Skin of body (tissue), 2 donors: ENCODE data around the gene SH3BGRL3. TPM values are rescaled to one million over a fixed set of nuclear protein-coding genes. Genes with fewer than 3 reads are reported as not detected.
A peak's percentile ranks its signal among the peaks of the same experiment; 100 is the strongest.

Experiments
- DNase-seq: peaks from one replicate; lab custom pipeline; 2025; lab: John Stamatoyannopoulos, UW
- total RNA-seq: library from RNA; depleted of rRNA; stranded (reverse); fragments of >200 nt; gene quantifications from one replicate; pipeline ENCODE4 v1.2.3, GENCODE V29; 2014

Gene SH3BGRL3
- total RNA-seq, 1 donor from 2014 or later: 16.0 TPM

DNA sequence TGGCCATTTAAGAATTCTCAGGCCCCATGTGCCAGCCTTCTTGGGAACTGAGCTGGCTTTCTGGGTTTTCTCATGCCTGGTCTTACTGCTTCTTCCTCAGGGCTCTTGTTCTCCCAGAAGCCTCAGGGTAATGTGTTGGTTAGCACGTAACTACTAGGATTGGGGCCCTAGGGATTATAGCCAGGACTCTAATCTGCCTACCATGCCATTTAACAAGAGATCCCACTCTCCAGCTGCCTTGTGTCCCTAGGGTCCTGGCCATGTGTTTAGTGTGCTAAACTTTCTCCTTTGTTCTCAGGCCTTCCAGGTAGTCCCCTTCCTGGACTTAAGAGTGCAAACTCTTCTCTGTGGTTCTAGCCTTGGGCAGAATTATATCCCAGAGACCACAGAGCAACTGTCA, 2.2 kb upstream of the SH3BGRL3 start:
- no peak for DNase-seq

DNA sequence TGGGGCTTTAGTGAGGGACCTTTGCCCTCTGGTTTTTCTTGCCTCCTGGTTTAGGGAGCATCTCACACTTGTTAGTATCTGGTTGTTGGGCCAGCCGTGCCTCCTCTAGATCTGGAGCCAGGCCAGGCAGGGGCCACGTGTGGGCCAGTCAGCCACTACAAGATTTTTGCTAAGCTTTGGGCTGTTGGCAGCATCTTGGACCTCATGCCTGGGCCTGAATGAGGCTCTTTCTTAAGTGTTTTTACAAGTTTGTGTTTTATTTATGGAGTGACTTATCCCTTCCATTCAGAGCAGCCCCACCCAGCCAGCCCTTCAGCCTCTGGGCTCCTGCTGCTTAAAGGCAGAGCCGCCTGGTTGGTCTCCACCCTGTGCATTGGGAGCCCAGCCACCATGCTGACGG, 1.6 kb upstream of the SH3BGRL3 start:
- DNase-seq: no peak

DNA sequence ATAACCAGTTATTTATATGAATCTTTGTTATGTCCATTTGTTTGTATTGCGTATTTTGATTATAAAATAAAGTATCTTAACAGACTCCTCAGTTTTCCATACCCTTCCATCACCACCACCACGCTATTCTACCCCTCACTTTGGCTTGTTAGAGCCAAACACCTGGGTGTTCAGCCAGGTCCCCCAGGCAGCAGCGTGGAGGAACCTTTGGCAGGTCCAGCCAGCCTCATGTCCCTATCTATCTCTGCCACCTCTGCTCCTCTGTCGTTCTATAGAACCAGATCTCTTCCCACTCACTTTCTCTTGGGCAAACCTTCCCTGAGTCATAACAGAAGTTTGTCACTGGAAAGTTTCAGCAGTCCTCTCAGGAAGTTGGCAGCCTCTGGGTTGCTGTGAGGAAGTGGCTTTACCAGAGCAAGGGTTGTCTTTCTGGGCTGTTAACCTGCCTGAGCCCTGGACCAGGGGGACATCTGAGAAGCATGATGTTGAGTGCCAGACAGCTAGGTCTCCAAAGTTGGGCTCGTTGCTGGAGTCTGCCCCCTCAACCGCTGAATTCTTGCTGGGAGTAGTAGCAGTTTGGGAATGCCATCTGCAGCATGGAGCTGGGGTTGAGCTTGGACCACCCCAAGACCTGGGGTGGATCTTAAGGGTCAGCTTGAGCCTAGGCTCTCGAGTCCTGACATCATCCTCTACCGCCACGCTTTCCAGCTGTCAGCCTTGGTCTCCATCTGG, 996 bp upstream of the SH3BGRL3 start:
- peak; percentile 25 for DNase-seq

DNA sequence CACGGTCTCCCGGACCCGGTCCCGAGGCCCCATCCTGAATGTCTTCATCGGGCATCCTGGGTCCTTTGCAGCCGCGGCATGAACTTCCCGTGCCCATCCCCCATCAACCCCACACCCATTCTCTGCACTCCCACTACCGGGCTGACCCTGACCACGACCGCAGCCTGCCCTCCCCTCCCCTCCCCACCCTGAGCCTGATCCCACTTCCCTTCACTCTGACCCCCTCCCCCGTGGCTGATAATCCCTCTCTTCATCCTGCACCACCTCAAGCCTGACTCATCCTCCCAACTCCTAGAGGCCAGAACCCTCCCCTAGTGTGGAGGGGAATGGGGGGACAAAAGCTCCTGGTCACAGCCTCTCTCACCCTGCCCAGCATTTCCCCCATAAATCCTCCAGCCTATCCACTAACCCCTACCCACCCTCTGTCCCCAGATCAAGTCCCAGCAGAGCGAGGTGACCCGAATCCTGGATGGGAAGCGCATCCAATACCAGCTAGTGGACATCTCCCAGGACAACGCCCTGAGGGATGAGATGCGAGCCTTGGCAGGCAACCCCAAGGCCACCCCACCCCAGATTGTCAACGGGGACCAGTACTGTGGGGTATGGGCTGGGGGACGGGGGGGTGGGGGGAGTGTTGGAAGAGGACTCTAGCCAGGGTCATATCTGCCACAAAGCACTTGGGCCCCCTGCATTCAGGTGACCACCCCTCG, 602 bp downstream of the SH3BGRL3 start:
- no peak for DNase-seq

DNA sequence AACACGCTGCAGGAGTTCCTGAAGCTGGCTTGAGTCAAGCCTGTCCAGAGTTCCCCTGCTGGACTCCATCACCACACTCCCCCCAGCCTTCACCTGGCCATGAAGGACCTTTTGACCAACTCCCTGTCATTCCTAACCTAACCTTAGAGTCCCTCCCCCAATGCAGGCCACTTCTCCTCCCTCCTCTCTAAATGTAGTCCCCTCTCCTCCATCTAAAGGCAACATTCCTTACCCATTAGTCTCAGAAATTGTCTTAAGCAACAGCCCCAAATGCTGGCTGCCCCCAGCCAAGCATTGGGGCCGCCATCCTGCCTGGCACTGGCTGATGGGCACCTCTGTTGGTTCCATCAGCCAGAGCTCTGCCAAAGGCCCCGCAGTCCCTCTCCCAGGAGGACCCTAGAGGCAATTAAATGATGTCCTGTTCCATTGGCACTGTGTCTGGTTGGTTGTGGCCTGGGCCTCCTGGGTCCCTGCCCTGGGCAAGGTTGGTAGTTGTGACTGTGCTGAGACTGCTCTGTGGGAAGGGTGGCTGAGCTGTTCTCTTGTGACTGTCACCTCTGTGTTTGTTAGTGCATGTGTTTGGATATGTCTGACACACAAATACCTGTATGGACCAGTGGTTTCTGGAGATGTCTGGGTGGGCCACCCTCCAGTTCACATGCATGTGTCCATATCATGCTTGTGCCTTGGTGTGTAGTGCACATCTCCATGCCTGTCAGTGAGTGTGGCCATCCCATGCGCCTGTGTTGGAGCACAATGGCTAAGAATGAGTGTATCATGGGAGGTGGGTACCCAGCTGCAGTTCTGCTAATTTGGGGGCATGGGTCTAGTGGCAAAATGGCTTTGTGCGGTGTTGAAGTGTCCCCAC, 1.4 kb downstream of the SH3BGRL3 start:
- DNase-seq: no peak

DNA sequence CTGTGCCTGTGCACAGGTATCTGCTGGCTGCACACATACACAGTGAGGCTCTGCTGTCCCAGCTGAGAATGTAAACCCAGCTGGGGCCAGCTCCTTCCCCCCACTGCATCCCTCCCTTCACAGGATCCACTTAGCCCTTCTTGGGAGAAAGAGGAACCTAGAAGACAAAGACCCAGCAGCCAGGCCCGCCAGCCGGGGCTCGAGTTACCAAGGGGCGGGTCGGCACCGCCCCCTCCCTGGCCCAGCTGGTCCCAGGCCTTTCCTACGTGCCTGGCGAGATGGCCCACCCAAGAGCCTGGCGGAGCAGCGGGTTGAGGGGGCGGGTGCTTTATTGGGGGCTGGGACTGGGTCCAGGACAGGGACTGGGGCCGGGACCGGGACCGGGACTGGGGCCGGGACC, 2.1 kb downstream of the SH3BGRL3 start:
- DNase-seq: peak; percentile 38

DNA sequence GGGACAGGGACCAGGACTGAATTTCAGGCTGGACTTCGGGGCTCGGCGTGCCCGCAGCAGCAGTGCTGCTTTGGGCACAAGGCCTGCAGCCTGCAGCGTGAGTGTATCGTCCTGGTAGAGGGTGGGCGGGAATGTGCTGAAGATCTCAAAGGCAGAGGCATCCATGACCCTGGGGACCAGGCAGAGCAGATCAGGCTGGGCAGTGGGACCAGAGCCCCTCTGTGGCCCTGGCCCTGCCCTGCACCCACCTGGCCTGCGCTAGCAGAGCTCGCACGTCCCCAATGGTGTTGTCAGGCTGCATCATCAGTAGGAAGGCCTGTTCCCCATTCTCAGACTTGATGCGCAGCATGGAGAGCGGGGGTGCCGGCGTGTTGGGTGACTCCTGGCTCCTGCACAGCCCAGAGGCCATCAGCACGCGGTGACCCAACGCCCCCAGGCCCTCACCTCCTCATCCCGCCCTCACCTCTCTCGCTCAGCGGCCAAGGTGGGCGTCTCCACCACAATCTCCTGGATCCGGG, 2.6 kb downstream of the SH3BGRL3 start:
- DNase-seq: no peak

DNA sequence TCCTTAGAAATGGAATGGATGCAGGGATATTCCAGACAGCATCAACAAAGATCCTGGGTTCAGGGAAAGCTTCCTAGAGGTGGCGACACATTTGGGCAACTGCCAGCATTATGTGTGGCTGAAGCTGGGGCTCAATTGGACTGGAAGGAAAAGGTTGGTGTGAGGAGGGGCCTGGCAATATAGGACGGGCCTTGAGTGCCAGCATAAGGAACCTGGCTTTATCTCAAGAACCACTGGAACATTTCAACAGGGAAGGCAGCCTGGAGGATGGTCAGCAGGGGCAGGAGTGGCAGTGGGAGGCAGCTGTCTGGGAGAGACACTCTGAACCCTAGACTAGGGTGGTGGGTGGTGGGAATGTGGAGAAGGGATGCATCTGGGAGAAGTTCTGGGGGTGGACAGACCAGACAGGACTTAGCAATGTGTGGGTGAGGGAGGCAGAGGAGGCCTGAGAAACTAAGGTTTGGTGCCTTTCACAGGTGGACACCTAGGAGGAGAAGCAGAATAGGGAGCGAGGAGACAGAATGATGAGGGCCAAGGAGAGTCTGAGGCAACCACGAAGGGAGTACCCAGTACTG, 3.5 kb downstream of the SH3BGRL3 start:
- DNase-seq: no peak

DNA sequence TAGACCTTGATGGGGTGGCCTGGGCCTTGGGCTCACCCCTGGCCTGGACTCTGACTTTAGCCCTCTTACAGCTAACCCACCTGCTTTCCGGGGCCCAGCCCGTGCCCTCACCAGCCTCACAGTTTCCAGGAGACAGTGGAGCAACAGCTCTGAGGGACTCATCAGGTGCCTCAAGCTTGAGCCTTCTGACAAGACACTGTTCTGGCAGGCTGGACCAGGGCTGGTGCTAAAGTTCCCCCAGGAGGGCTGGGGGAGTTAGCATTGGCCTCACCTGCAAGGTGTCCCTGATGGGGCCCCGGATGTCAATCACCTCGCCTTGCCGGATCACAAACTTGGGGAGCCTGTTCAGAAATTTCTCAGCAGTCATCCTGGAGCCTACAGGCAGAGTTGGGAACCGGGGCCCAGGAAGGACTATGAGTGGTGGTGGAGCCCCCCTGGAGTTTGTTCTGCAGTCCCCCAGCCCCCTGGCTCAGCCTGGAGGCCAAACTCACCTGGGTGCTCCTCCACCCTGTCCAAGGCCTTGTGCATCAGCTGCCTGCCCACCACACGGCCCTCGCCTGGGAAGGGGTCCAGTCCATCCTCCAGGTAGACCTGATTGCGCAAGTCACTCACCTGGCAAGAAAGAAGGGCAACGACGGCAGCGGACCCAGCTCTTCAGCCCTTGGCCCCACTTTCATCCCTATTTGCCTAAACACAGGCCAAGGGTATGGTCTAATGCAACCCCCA, 4.1 kb downstream of the SH3BGRL3 start:
- DNase-seq: no peak

DNA sequence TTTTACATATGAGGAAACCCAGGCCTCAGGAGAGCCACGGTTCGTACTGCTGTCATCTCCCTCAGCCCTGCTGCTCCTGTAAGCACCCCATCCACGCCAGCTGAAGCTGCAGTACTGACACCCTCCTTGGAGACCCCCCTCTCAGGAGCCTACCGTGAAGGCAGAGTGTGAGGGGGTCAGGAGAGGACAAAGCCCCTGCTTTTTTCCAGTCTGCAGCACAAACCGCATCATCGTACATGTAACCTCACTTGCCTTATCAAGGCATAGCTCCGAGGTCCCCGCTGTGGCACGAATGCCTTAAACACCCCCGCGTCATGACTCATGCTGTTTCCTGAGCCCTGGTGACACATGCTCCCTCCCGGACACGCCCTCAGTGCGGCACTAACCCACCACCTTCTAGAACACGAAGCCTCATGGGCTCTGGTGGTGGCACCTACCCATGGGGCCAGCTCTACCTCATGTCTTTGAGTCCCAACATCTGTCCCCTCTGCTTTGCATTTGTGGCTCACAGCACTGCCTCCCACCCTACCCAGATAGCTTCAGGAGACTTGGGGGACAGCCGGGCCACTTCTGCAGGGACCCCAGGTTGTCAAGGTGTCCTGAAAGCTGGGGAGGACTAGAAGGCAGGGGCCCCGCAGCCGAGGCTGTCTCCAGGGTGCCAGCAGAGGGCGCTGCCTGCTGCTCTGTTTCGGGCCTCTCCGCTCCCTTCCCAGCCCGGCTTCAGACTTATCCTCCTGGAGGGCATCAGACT, 4.9 kb downstream of the SH3BGRL3 start:
- no peak for DNase-seq

DNA sequence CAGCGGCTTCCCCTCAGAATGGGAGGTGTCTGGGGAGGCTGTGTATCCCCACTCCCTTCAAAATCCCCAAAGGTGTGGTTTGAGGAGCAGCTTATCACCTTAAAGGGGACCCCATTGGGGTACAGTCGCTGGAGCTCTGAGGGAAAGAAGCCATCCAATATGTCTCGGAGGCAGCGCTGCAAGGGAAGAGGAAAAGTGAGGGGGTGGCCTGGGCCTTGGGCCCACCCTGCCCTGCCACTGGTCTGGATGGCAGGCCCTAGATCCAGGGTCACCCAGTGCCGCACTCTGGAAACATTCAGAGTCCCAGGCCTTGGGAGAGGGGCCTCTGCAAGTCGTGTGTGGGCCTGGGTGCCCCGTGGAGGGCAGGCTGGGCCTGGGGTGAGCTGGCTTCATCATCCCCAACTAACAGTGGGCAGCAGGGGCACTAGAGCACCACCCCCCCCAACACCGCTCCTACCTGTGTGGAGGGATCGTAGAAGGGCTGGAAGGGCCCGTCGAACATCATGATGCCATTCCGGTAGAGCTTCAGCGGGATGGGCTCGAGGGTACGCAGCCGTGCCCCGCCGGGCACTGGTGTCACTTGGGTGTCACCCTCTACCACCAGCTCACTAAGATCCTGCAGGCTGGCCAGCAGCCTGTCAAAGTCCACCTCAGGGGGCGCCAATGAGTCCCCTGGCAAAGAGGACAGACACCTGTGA, 5.6 kb downstream of the SH3BGRL3 start:
- DNase-seq: no peak

DNA sequence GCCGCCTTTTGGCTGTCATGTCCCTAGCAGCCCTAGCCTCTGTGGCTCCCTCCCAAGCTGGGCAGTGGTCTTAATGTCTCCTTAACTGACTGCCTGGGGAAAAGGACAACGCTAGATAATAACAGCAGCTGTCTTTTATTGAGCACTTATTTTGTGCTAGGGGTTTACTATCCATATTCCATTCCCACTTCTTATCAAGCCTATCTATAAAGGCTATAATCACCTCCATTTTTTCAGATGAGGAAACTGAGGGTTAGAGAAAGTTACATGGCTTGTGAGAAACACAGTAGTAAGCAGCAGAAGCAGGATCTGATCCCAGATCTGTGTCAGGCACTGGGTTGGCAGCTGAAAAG, 6.2 kb downstream of the SH3BGRL3 start:
- DNase-seq: no peak

DNA sequence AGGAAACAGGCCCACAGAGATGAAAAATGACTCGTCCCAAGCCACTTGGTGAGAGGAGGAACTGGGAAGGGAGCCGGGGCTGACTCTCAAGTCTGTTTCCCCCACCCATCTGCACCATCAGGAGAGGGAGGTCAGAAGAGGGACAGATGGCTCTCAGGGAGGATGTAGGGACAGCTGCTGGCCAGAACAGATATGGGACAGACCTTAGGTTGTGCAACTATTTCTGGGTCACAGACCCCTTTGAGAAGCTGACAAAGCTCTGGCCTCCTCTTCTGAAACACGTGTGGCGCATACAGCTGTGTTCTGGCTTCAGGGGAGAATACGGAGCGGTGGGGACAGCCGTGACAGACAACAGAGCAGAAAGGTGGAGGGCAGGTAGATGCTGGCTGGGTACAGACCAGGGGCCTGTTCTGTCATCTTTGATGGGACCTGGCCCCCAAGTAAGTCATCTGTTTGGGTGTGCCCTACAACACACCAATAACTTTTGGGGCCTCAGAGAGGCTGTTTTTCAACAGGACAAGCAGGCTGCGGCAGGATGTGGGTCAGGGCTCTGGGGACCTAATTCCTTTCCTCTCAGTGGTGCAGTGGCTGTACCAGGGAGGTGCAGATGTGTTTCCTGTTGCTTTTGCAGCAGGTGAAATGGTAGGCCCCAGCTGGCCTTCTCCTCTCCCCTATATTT, 7.3 kb downstream of the SH3BGRL3 start:
- DNase-seq: no peak

DNA sequence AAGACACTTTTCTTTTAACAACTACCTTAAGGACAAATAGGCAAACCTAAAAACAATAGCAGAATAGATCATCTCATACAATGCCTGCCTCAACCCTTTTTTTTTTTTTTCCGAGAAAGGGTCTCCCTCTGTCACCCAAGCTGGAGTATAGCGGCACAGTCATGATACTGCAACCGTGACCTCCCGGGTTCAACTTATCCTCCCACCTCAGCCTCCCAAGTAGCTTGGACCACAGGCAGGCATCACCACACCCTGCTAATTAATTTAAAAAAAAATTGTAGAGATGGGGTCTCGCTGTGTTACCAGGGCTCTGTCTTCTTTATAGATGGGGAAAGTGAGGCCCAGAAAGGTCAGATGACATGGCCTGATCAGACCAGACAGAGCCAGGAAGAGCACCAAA, 7.9 kb downstream of the SH3BGRL3 start:
- no peak for DNase-seq

DNA sequence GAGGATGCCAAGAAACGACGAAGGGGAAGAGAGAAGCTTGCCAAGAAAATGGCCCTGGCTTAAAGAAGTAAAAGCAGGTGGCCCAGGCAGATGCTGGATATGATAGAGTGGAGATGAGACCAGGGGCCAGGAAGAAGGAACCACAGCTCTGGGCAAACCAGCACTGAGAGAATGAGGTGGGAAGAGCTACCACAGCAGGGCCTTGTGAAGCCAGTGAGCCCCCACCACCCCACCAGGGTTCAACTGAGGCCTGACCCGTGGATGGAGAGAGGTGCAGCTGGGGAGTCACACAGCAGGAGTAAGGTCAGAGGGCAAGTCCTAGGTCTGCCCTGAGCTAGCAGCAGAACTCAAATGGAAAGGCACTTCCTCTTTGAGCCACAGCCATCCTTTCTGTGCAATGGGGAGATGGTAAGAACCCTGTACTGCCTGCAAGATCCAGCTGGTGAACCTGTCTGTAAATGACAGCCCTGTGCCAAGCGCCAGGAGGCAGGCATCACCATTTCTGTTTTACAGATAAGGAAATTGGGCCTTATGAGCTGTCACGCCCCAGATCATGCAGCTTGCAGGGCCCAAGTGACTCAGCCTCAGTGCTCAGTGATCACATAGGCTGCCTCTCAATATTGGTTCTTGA, 8.5 kb downstream of the SH3BGRL3 start:
- DNase-seq: no peak

DNA sequence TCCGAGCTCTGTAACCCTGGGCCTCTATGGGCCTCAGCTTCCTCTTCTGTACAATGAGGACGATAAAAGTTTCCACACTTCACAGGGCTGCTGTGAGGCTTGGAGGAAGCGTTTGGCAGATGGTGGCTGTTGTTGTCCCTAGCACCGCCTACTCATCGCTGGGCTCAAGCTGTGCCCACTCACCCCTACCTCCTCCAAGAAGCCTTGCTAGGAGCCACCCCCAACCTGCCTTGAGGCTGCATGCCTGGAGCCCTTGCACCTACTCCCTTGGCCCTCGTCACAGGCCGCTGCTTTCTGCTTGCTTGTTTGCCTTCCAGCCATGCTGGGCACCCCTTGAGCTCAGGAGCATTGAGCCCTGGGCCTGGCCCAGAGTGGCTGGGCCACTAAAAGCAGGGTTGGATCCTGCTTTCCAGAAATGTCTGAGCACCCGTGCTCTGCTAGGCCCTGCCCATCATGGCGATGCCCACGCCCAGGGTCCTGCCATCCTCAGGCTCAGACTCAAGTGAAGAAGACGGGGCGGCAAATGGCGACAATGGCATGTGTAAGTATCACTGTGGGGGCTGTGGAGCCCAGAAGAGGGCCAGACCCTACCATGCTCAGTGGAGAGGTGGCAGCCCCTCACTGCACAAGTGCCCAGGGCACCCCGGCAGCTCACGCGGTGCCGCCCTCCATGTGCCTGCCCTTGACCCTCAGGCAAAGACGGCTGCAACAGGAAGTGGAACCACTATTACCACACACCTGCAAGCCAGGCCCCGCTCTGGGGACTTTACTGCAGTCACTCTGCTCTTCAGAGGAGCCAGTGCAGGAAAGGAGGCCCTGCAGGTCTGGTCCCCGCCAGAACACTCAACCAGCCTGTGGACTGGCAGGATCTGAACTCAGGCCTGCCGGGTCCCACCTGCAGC, 9.5 kb downstream of the SH3BGRL3 start:
- DNase-seq: no peak

DNA sequence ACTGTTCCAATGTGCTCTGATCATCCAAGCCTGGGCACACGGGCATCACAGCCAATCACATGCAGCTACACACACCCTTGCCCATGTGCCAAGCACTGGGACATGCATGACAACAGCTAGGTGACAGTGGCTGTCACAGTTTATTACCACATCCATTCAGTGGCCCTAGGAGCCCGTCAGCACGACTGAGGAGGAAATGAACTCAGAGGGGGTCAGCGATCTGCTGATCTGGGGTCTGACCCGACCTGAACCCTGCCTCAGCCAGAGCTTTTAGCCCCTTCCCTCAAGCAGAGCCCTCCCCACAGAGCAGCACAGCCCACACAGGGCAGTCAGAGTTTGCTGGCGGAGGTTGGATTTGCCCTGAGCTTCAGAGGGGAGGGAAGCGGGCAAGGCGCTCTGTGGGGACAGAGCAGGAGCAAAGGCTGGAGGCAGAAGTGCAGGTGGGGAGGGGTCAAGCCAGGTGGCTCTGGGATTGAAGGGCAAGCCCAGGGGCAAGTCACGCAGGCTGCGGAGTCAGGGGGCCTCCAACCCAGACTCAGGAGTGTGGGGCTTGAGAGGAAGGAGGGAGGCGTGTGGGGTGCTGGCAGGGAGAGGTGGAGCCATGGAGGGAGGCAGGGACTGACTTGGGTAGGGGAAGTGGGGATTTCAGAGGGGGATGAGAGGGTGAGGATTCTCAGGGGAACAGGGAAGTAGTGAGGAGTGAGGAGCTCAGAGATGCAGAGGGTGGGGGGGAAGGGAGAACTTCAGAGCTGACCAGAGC, 10.4 kb downstream of the SH3BGRL3 start:
- DNase-seq: no peak
